Skeletal muscle tissue (tissue), 4 donors: ENCODE measurements around the gene MTARC2. TPM values are rescaled to one million over a fixed set of nuclear protein-coding genes. Genes with fewer than 3 reads are reported as not detected.

Experiments
- H3K27ac ChIP-seq: one replicate; pipeline ENCODE4 v1.7.0; 2013; ENCODE audit warnings: mild to moderate bottlenecking, low read depth, low read length, inconsistent platforms
- H3K27me3 ChIP-seq, 3 donors: one replicate each; pipeline ENCODE4 v1.7.0; 2013; ENCODE audit warnings: low read length in 3 of 3; ENCODE audit not compliant: control insufficient read depth in 3 of 3, insufficient read depth in 3 of 3
- H3K36me3 ChIP-seq, 3 donors: one replicate each; pipeline ENCODE4 v1.7.0; 2013; ENCODE audit warnings: low read length in 3 of 3; ENCODE audit not compliant: control insufficient read depth in 3 of 3, insufficient read depth in 3 of 3
- H3K4me1 ChIP-seq, 3 donors: one replicate each; pipeline ENCODE4 v1.7.0; 2013; ENCODE audit warnings: low read length in 3 of 3, mild to moderate bottlenecking in 3 of 3; ENCODE audit not compliant: control insufficient read depth in 3 of 3, insufficient read depth in 3 of 3
- H3K4me3 ChIP-seq, 3 donors: one replicate each; pipeline ENCODE4 v1.7.0; 2013; ENCODE audit warnings: low read length in 3 of 3
- H3K9ac ChIP-seq, 3 donors: one replicate each; pipeline ENCODE4 v1.7.0; 2013; ENCODE audit warnings: low read length in 3 of 3, mild to moderate bottlenecking in 3 of 3, moderate library complexity in 2 of 3, low read depth in 1 of 3
- H3K9me3 ChIP-seq, 3 donors: one replicate each; pipeline ENCODE4 v1.7.0; 2013; ENCODE audit warnings: low read length in 3 of 3; ENCODE audit not compliant: control insufficient read depth in 3 of 3
- total RNA-seq: library from RNA; depleted of rRNA; stranded (reverse); fragments of >200 nt; gene quantifications from one replicate; pipeline ENCODE4 v1.2.3, GENCODE V29; 2014
- donor health status: Osteomylitis.

The MTARC2 gene
- total RNA-seq, 1 donor from 2014 or later = 10.4 TPM

- no peaks in the 10 kb centered on the region for H3K27me3 ChIP-seq
- peaks cover 0 to 13% (median 3%) of the 10 kb centered on the region in 3 donors for H3K36me3 ChIP-seq
- no peak overlapping the region for H3K4me3 ChIP-seq
- no peak overlapping the region for H3K27ac ChIP-seq
- no peak overlapping the region for H3K9ac ChIP-seq
- H3K4me1 ChIP-seq = peaks cover 0 to 6% (median 3%) of the 10 kb centered on the region in 3 donors
- H3K9me3 ChIP-seq = no peaks in the 10 kb centered on the region
Measured at GRCh38 chr1:220776720-220777326, 28.7 kb downstream of the MTARC2 start.

GRCh38 chr1:220783453-220783852 lies 35.3 kb downstream of the MTARC2 start:
- Histone ChIP-seq H3K9ac (no peak overlapping the region), H3K9me3 (no peaks in the 10 kb centered on the region), H3K36me3 (peaks cover 8 to 23% (median 9%) of the 10 kb centered on the region in 3 donors), H3K4me3 (no peak overlapping the region), H3K27ac (no peak overlapping the region), H3K27me3 (no peaks in the 10 kb centered on the region), H3K4me1 (peaks cover 4 to 17% (median 6%) of the 10 kb centered on the region in 3 donors)

- Histone ChIP-seq H3K27ac (no peak overlapping the region), H3K27me3 (no peaks in the 10 kb centered on the region), H3K4me3 (no peak overlapping the region), H3K9me3 (no peaks in the 10 kb centered on the region), H3K36me3 (peaks cover 8 to 16% (median 8%) of the 10 kb centered on the region in 3 donors), H3K9ac (no peak overlapping the region), H3K4me1 (peaks cover 4 to 17% (median 6%) of the 10 kb centered on the region in 3 donors)
Measured at GRCh38 chr1:220784751-220785150, 36.6 kb downstream of the MTARC2 start.

- Histone ChIP-seq H3K27ac (peak overlapping the region; percentile 49), H3K4me3 (peak overlapping the region in 1 of 3 donors; percentile 74), H3K36me3 (peaks cover 8 to 13% (median 8%) of the 10 kb centered on the region in 3 donors), H3K9me3 (no peaks in the 10 kb centered on the region), H3K27me3 (no peaks in the 10 kb centered on the region), H3K4me1 (peaks cover 4 to 17% (median 6%) of the 10 kb centered on the region in 3 donors), H3K9ac (peak overlapping the region in 1 of 3 donors; percentile 89)
Measured at GRCh38 chr1:220785166-220786056, 37.3 kb downstream of the MTARC2 start.

- Histone ChIP-seq H3K4me3 (peak overlapping the region; percentile 69 to 78 (median 74)), H3K9ac (peak overlapping the region; percentile 67 to 89 (median 82)), H3K4me1 (peaks cover 4 to 17% (median 6%) of the 10 kb centered on the region in 3 donors), H3K9me3 (no peaks in the 10 kb centered on the region), H3K27ac (peak overlapping the region; percentile 49), H3K36me3 (peaks cover 8 to 13% (median 8%) of the 10 kb centered on the region in 3 donors), H3K27me3 (no peaks in the 10 kb centered on the region)
Measured at GRCh38 chr1:220786057-220786336, 37.9 kb downstream of the MTARC2 start.

- Histone ChIP-seq H3K36me3 (peaks cover 8 to 13% (median 8%) of the 10 kb centered on the region in 3 donors), H3K9me3 (no peaks in the 10 kb centered on the region), H3K4me1 (peaks cover 4 to 22% (median 10%) of the 10 kb centered on the region in 3 donors), H3K4me3 (peak within 1 kb of the TSS; percentile 69 to 78 (median 74)), H3K27ac (peak within 1 kb of the TSS; percentile 49), H3K9ac (peak within 1 kb of the TSS; percentile 67 to 89 (median 82)), H3K27me3 (no peaks in the 10 kb centered on the region)
Measured at GRCh38 chr1:220786337-220787068, 38.4 kb downstream of the MTARC2 start, which contains the start of gene MTARC1. Gene MTARC1, plus strand, starts transcription at chr1:220786913. Its CDS starts 32 bp downstream, at chr1:220786945.

GRCh38 chr1:220787069-220787619 lies 39.0 kb downstream of the MTARC2 start:
- Histone ChIP-seq H3K36me3 (peaks cover 8 to 10% (median 8%) of the 10 kb centered on the region in 3 donors), H3K4me3 (peak overlapping the region; percentile 64 to 78 (median 69)), H3K4me1 (peaks cover 9 to 24% (median 16%) of the 10 kb centered on the region in 3 donors), H3K9ac (peak overlapping the region; percentile 67 to 89 (median 82)), H3K9me3 (no peaks in the 10 kb centered on the region), H3K27me3 (no peaks in the 10 kb centered on the region), H3K27ac (no peak overlapping the region)

- Histone ChIP-seq H3K36me3 (peaks cover under 1 to 4% (median 3%) of the 10 kb centered on the region in 3 donors), H3K9me3 (no peaks in the 10 kb centered on the region), H3K27me3 (no peaks in the 10 kb centered on the region), H3K4me1 (peaks cover 11 to 30% (median 18%) of the 10 kb centered on the region in 3 donors), H3K4me3 (no peak overlapping the region), H3K27ac (no peak overlapping the region), H3K9ac (no peak overlapping the region)
Measured at GRCh38 chr1:220788900-220789299, 40.8 kb downstream of the MTARC2 start.

- H3K9me3 ChIP-seq = no peaks in the 10 kb centered on the region
- H3K36me3 ChIP-seq = peaks cover 0 to 3% (median 0%) of the 10 kb centered on the region in 3 donors
- no peak overlapping the region for H3K27ac ChIP-seq
- H3K4me1 ChIP-seq = peaks cover 11 to 31% (median 18%) of the 10 kb centered on the region in 3 donors
- H3K9ac ChIP-seq = no peak overlapping the region
- no peaks in the 10 kb centered on the region for H3K27me3 ChIP-seq
- H3K4me3 ChIP-seq = no peak overlapping the region
Measured at GRCh38 chr1:220789532-220790147, 41.5 kb downstream of the MTARC2 start.
